IPS-18c (cell line): ENCODE results near the gene FADS1.
A peak's percentile ranks its signal among the peaks of the same experiment; 100 is the strongest.

ENCODE experiments used
- H3K4me3 ChIP-seq: 2 replicates; pipeline ENCODE4 v1.7.0; 2013; ENCODE audit warnings: low read depth, mild to moderate bottlenecking, low read length, moderate library complexity; ENCODE audit not compliant: insufficient read depth
- H3K9me3 ChIP-seq: one replicate; pipeline ENCODE4 v1.6.1; 2013; ENCODE audit warnings: mild to moderate bottlenecking, low read length, moderate library complexity; ENCODE audit not compliant: control insufficient read depth, insufficient read depth

Gene FADS1

DNA sequence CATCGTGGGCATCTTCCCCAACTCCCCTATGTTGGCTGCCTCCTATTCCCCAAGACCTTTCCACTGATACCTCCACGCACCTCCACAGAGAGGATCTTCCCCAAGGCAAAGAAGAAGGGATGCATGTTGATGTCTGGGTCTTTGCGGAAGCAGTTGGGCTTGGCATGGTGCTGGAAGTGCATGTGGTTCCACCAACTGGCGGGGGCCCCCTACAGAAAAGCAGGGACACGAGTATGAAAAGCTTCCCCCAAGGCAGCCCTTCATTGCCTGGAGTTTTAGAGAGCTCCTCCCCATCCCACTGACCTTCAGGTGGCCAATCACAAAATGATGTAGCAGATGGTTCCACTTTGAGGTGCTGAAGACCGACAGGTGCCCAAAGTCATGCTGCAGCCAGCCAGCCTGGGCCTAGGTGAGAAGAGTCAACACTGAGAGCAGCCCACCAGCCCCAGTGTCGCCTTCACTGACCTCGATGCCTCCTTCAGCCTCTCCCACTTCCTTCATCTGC is 6.1 kb downstream of the FADS1 start:
- no peak overlapping the region for H3K4me3 ChIP-seq
- H3K9me3 ChIP-seq, result no peaks in the 10 kb centered on the region

GRCh38 chr11:61806785-61807184 is 10.0 kb downstream of the FADS1 start:
- H3K4me3 ChIP-seq, result no peak overlapping the region
- H3K9me3 ChIP-seq, result no peaks in the 10 kb centered on the region

- no peaks in the 10 kb centered on the region for H3K9me3 ChIP-seq
- no peak overlapping the region for H3K4me3 ChIP-seq
Observed at GRCh38 chr11:61805146-61805545, 11.7 kb downstream of the FADS1 start.

DNA sequence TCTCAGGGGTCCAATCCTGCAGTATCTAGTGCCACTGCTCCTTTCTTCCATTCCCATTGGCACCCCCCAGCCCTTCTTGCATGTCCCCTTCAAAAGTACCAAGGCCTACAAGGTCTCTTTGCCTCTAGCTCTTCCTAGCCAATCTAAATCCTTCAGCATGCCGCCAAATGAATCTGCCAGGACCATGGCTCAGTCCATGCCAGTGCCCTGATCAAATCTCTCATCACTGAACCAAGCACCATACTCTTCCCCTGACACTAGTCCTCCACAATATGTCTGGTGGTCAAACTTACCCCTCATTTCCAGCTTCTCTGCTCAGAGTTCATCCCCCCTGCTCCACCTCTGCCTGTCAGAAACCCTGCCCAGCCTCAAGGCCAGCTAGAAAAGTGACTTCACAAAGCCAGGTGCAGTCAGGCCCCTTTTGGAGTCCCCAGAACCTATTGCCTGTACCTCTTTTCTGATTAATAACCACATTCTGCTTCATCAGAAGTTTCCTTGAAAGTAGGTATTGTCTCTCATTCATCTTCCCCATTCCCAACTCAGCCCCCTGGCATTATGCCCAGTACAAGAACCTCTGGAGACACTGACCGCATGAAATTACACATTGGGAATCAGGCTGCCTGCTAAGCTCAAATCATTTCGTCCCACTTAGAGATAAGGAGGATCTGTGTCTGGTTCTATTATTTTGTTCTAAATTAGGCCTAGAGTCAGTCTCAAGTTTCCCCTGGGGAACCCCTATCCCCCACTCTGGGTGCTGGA is 12.7 kb downstream of the FADS1 start:
- H3K9me3 ChIP-seq, result no peaks in the 10 kb centered on the region
- no peak overlapping the region for H3K4me3 ChIP-seq

DNA sequence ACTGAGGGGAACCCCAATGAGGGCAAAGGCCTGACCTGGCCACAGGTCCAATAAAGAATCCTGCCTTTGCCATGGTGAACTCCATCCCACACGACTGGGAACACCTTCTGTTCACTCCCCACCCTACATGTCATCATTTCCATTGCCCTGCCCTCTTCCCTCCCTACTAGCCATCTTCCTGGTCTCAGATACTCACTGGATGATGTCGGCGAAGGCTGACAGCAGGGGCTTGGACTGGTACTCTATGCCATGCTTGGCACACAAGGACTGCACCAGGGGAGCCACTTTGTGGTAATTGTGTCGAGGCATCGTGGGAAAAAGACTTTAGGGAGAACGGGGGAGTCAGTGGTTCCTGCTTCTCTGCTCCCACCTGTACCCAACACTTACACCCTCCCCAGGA is 14.2 kb downstream of the FADS1 start:
- H3K4me3 ChIP-seq, result no peak overlapping the region
- H3K9me3 ChIP-seq, result no peaks in the 10 kb centered on the region

- Histone ChIP-seq H3K9me3 (no peaks in the 10 kb centered on the region), H3K4me3 (no peak overlapping the region)
Observed at GRCh38 chr11:61800331-61801281, 16.2 kb downstream of the FADS1 start.

- H3K4me3 ChIP-seq, result no peak overlapping the region
- H3K9me3 ChIP-seq, result no peaks in the 10 kb centered on the region
Observed at GRCh38 chr11:61799665-61800284, 17.0 kb downstream of the FADS1 start.

DNA sequence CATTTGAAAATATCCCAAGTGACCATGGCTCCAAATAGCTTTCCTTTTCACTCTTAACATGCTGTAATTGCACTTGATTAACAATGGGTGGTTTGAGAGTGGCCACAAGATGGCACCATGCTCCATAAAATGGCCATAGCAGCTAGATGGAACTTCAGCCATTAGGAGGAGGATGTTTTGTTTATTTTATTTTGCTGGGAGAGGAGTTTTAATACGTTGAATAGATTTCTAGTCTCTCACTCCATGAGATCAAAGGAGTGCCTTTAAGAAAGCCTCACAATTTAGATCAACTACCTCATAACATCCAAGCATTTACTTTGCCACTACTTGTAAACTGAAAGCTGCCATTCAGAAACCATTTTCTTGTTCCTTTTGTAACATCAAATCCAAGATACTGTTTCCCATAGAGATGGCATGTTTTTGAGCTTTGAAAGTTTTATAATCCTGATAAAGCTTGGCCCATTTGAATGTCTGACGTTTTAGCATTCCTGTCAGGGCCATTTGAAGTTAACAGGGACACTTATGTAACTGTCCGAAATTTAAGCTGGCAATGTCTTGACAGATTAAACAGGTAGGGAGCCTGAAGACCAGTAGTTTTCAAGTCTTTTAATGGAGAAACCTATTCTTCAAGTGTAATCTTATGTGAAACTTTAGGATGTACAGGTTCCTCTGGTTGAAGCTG is 19.4 kb downstream of the FADS1 start:
- H3K4me3 ChIP-seq, result no peak overlapping the region
- no peaks in the 10 kb centered on the region for H3K9me3 ChIP-seq

DNA sequence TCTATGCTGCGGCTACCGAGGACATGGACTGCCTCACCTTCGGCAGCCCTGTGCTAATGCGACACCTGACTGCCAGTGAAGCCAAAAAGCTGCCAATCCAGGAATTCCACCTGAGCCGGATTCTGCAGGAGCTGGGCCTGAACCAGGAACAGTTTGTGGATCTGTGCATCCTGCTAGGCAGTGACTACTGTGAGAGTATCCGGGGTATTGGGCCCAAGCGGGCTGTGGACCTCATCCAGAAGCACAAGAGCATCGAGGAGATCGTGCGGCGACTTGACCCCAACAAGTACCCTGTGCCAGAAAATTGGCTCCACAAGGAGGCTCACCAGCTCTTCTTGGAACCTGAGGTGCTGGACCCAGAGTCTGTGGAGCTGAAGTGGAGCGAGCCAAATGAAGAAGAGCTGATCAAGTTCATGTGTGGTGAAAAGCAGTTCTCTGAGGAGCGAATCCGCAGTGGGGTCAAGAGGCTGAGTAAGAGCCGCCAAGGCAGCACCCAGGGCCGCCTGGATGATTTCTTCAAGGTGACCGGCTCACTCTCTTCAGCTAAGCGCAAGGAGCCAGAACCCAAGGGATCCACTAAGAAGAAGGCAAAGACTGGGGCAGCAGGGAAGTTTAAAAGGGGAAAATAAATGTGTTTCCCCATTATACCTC is 20.8 kb downstream of the FADS1 start:
- no peak overlapping the region for H3K4me3 ChIP-seq

GRCh38 chr11:61795459-61795858 is 21.3 kb downstream of the FADS1 start:
- H3K9me3 ChIP-seq, result no peaks in the 10 kb centered on the region
- no peak overlapping the region for H3K4me3 ChIP-seq

More for the DNA sequence above, 20.8 kb downstream of the FADS1 start:
- H3K9me3 ChIP-seq, result no peaks in the 10 kb centered on the region

GRCh38 chr11:61794579-61794978 is 22.2 kb downstream of the FADS1 start:
- no peak overlapping the region for H3K4me3 ChIP-seq
- H3K9me3 ChIP-seq, result no peaks in the 10 kb centered on the region

GRCh38 chr11:61793829-61794204 is 23.0 kb downstream of the FADS1 start:
- H3K9me3 ChIP-seq, result no peaks in the 10 kb centered on the region
- H3K4me3 ChIP-seq, result peak overlapping the region; percentile 91

GRCh38 chr11:61793083-61793828 is 23.5 kb downstream of the FADS1 start:
- Histone ChIP-seq H3K4me3 (peak overlapping the region; percentile 91), H3K9me3 (no peaks in the 10 kb centered on the region)

DNA sequence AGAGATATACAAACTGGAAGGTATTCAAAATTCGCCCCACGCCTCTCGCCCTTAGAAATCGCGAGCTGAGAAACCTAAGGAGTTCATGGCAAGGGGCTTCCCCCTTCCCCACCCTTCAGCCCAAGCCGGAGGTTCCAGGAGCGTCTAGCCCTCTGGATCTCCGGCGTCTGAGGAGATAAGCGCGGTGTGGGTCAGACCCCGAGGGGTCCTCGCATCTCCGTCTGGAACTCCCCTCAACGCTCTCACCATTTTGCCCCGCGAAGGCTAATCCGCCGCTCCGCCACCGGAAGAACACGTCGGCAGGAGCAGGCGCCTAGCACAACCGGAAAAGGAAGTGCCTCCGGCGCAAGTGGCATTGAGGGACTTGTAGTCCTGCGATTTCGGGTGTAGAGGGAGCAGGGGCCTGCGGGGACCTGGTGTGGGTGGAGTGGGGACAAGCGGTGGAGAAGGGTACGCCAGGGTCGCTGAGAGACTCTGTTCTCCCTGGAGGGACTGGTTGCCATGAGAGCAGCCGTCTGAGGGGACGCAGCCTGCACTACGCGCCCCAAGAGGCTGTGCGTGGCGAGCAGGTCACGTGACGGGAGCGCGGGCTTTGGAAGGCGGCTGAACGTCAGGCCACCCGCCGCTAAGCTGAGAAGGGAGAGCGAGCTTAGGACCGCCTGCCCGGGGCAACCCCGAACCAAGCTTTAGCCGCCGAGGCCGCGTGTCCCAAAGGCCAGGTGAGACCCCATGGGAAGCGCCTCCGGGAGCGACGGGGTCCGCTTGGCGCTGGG is 24.3 kb downstream of the FADS1 start, which contains the start of the genes FEN1 and TMEM258:
Gene FEN1, plus strand, starts transcription at position 602 of the 773 bp plus-strand sequence. CDS start 2,451 bp downstream, outside the sequence.
Gene TMEM258, minus strand, starts transcription at position 290 of the 773 bp plus-strand sequence. Its CDS starts 41 bp downstream, at position 249.
- no peaks in the 10 kb centered on the region for H3K9me3 ChIP-seq
- peak within 1 kb of the TSS; percentile 91 for H3K4me3 ChIP-seq

- peak overlapping the region; percentile 91 for H3K4me3 ChIP-seq
- no peaks in the 10 kb centered on the region for H3K9me3 ChIP-seq
Observed at GRCh38 chr11:61791737-61792309, 25.0 kb downstream of the FADS1 start.
